ENCODE data around the gene MED15.

DNA sequence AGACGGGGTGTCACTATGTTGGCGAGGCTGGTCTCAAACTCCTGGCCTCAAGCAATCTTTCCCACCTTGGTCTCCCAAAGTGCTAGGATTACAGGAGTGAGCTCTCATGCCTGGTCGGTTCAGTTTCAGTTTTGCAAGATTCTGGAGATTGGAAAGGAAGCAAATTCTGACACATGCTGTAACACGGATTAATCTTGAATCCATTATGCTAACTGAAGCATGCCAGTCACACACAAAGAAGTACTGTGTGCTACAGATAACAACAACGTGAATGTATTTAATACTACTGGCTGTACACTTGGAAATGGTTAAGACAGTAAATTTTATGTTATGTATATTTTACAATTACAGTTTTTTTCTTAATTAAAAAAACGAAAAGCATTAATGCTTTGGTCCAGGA, 107.6 kb downstream of the MED15 start:
- TF ChIP-seq, protein P1, sequence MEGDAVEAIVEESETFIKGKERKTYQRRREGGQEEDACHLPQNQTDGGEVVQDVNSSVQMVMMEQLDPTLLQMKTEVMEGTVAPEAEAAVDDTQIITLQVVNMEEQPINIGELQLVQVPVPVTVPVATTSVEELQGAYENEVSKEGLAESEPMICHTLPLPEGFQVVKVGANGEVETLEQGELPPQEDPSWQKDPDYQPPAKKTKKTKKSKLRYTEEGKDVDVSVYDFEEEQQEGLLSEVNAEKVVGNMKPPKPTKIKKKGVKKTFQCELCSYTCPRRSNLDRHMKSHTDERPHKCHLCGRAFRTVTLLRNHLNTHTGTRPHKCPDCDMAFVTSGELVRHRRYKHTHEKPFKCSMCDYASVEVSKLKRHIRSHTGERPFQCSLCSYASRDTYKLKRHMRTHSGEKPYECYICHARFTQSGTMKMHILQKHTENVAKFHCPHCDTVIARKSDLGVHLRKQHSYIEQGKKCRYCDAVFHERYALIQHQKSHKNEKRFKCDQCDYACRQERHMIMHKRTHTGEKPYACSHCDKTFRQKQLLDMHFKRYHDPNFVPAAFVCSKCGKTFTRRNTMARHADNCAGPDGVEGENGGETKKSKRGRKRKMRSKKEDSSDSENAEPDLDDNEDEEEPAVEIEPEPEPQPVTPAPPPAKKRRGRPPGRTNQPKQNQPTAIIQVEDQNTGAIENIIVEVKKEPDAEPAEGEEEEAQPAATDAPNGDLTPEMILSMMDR (IDR thresholded peaks at IDR 0.05), result no peak
- no peak for TF ChIP-seq ZFX (IDR thresholded peaks at IDR 0.05; ENCODE audit: borderline replicate concordance)

Data from 22Rv1 (cell line).